ENCODE results near the gene SHISA7.

SHISA7 gene

DNA sequence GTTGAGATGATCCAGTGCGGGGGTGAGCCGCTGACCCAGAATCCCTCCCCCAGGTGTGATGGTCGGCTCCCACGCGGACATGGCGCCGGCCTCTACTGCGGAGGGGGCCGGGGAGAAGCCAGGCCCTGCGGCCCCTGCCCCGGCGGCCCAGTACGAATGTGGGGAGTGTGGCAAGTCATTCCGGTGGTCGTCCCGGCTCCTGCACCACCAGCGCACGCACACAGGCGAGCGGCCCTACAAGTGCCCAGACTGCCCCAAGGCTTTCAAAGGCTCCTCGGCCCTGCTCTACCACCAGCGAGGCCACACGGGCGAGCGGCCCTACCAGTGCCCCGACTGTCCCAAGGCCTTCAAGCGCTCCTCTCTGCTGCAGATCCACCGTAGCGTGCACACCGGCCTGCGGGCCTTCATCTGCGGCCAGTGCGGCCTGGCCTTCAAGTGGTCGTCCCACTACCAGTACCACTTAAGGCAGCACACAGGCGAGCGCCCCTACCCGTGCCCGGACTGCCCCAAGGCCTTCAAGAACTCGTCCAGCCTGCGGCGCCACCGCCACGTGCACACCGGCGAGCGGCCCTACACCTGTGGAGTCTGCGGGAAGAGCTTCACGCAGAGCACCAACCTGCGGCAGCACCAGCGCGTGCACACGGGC lies 38.2 kb upstream of the SHISA7 start:
- H3K4me3 ChIP-seq (ENCODE audit: low read depth, low read length), result no peak overlapping the region
- TF ChIP-seq, protein P1, sequence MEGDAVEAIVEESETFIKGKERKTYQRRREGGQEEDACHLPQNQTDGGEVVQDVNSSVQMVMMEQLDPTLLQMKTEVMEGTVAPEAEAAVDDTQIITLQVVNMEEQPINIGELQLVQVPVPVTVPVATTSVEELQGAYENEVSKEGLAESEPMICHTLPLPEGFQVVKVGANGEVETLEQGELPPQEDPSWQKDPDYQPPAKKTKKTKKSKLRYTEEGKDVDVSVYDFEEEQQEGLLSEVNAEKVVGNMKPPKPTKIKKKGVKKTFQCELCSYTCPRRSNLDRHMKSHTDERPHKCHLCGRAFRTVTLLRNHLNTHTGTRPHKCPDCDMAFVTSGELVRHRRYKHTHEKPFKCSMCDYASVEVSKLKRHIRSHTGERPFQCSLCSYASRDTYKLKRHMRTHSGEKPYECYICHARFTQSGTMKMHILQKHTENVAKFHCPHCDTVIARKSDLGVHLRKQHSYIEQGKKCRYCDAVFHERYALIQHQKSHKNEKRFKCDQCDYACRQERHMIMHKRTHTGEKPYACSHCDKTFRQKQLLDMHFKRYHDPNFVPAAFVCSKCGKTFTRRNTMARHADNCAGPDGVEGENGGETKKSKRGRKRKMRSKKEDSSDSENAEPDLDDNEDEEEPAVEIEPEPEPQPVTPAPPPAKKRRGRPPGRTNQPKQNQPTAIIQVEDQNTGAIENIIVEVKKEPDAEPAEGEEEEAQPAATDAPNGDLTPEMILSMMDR (conservative IDR thresholded peaks at IDR 0.05; ENCODE audit: low read depth, low read length), result no peak
- DNase-seq (ENCODE audit: low read depth), result no peak

DNA sequence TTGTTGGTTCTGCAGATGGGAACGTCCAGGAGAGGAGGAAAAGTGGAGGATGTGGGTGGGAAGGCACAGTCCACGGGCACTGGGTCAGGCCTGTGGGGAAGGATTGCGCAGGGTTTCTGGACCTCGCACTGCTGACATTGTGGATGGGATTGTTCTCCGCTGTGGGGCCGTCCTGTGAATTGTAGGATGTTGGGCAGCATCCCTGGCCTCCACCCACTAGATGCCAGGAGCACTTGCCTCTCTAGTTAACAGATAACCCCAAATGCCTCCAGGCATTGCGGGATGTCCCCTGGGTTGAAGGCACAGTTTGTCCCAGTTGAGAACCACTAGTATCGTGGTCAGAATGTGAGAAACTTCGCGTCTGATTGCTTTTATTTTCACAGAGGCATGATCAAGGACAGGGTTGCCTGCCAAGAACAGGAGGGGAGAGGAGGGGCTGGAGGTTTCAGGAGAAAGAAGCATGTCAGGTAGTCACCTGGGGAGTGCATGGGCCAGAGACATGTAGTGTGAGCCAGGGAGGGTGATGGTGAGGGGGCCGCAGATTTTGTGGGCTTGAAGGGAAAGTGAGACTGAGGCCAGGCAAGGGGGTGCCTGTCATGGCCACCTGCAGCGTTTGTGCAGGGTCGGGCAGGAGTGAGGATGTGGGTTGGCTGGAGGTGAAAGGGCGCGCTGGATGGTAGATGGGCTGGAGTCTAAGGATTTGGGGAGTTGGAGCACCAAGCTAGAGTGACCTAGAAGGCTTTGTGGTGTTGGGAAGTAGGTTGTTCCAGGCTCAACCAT lies 36.5 kb upstream of the SHISA7 start:
- no peak for DNase-seq (ENCODE audit: low read depth)
- no peak overlapping the region for H3K4me3 ChIP-seq (ENCODE audit: low read depth, low read length)
- TF ChIP-seq, protein P1 (conservative IDR thresholded peaks at IDR 0.05; ENCODE audit: low read depth, low read length), result no peak

DNA sequence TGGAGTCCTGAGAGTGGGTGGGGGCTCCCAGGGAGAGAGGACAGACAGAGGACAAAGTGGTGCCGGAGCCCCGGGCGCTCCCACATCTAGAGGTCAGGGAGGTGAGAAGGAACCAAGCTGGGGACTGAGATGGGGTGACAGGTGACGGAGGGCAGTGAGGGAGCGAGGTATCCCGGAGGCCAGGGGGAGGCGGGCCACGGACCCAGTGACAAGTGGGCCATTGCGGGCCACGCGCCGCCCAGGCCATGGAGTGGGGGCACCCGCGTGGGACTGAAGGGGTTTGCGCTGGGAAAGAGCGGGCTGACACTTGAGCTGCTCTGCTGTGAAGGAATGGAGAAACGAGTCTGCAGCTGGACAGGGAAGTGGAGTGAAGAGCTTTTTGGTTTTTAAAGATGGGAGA lies 35.9 kb upstream of the SHISA7 start:
- DNase-seq (ENCODE audit: low read depth), result no peak
- no peak overlapping the region for H3K4me3 ChIP-seq (ENCODE audit: low read depth, low read length)
- TF ChIP-seq, protein P1 (conservative IDR thresholded peaks at IDR 0.05; ENCODE audit: low read depth, low read length), result no peak

DNA sequence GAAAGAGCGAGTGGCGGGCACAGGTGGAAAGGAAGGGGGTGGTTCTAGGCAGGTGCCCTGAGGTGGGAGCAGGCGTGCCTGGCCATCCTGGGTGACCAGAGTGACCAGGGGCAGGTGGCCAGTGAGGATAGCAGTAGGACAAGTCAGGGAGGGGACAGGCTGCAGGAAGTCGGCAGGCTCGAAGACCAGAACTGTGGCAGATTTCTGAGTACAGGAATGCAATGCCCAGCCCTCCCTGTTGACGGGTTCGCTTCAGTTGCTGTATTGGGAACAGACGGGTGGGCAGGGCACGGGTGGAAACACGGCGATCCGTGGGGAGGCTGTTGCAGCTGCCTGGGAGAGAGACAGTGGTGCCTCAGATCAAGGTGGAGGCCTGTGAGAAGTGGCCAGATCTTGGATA lies 35.3 kb upstream of the SHISA7 start:
- TF ChIP-seq, protein P1 (conservative IDR thresholded peaks at IDR 0.05; ENCODE audit: low read depth, low read length), result no peak
- DNase-seq (ENCODE audit: low read depth), result no peak
- H3K4me3 ChIP-seq (ENCODE audit: low read depth, low read length), result no peak overlapping the region

DNA sequence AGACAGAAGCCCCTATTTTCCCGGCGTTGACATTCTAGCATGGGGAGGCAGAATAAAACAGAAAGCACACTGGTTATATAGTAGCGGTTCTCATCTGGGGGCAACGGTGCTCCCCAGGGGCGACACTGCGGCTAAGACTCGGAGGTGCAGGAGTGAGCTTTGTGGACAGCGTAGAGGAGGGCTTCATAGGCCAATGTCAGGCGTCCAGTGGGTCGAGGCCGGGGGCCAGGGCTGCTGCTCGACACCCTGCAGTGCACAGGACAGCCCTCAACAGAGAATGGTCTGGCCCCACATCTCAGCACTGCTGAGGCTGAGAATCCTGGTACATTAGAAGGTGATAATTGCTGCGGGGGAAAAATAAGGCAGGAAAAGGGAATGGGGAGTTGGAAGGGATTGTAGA lies 34.8 kb upstream of the SHISA7 start:
- no peak overlapping the region for H3K4me3 ChIP-seq (ENCODE audit: low read depth, low read length)
- TF ChIP-seq, protein P1 (conservative IDR thresholded peaks at IDR 0.05; ENCODE audit: low read depth, low read length), result no peak
- no peak for DNase-seq (ENCODE audit: low read depth)

DNA sequence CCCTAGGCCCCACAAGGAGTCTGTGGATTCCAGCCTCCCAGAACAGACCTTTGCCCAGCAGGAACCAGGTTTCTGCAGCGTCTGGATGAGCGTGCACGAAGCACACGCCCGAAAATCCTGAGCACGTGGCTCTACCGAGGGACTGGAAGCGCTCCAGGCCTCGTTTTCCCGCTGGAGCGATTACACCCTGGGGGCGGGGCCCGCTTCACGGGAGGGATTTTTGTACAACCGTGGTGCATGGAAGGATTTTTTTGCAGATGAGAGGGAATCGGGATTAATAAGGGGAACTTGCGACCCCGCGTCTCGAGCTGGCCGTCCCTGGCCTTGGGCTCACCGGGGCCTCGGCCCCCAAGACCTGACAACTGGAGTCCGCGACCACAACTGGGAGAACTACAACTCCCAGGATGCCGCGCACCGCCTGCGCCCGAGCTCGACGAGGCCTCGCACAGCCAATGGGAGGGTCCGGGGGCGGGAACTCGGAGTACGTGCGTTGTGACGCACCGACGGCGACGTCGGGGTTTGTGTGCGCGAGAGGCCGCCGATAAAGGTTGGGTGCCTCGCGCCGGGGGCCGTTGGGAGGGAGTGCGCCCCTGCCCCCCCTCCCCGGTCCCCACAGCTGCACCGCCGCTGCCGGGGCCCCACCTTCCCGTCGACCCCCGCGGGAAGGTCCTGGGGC lies 33.1 kb upstream of the SHISA7 start, which contains the start of gene ZNF628:
TSS of gene ZNF628 (plus strand) at position 518 of the 676 bp plus-strand sequence. CDS start 3,294 bp downstream, outside the sequence.
- TF ChIP-seq, protein P1 (conservative IDR thresholded peaks at IDR 0.05; ENCODE audit: low read depth, low read length), result no peak
- peak; percentile 99 for DNase-seq (ENCODE audit: low read depth)
- peak within 1 kb of the TSS; percentile 58 for H3K4me3 ChIP-seq (ENCODE audit: low read depth, low read length)

Data from choroid plexus epithelial cell (primary cell).